Measurements from ENCODE around the gene KDM2A.

KDM2A gene

GRCh38 chr11:67288198-67288451 is 169.1 kb downstream of the KDM2A start:
- Histone ChIP-seq H3K9ac (ENCODE audit: low read depth, low read length, poor library complexity, severe bottlenecking) (peak overlapping the region; percentile 98), H3K4me3 (ENCODE audit: low read length, poor library complexity, severe bottlenecking) (peak overlapping the region; percentile 95), H3K4me1 (ENCODE audit: insufficient read depth, low read length, poor library complexity, severe bottlenecking) (peaks cover 44% of the 10 kb centered on the region), H3K27me3 (ENCODE audit: insufficient read depth, low read length, poor library complexity, severe bottlenecking) (no peaks in the 10 kb centered on the region), H4K20me1 (ENCODE audit: insufficient read depth, low read length, poor library complexity, severe bottlenecking) (peaks cover 28% of the 10 kb centered on the region), H3F3A (ENCODE audit: low read depth) (peaks cover 6% of the 10 kb centered on the region), H3K4me2 (ENCODE audit: low read depth, low read length, poor library complexity, severe bottlenecking) (peak overlapping the region; percentile 90), H3K36me3 (ENCODE audit: insufficient read depth, low read length) (peaks cover 47% of the 10 kb centered on the region; the same call in 1 of the 2 replicates), H3K9me3 (ENCODE audit: insufficient read depth, low read depth, low read length) (no peaks in the 10 kb centered on the region), H2AFZ (ENCODE audit: low read length) (no peak overlapping the region), H3K79me2 (ENCODE audit: insufficient read depth, low read length) (peaks cover 53% of the 10 kb centered on the region), H3K9me2 (replicated peaks; ENCODE audit: low read depth, low read length) (no peaks in the 10 kb centered on the region)
- TF ChIP-seq CTCF (conservative IDR thresholded peaks at IDR 0.05; ENCODE audit: low read length) = no peak
- TF ChIP-seq EZH2phosphoT487 (IDR thresholded peaks at IDR 0.05; ENCODE audit: borderline replicate concordance) = no peak

GRCh38 chr11:67288452-67289225 is 169.6 kb downstream of the KDM2A start:
- Histone ChIP-seq H3K4me2 (ENCODE audit: low read depth, low read length, poor library complexity, severe bottlenecking) (peak overlapping the region; percentile 90), H3K9me3 (ENCODE audit: insufficient read depth, low read depth, low read length) (no peaks in the 10 kb centered on the region), H3K9ac (ENCODE audit: low read depth, low read length, poor library complexity, severe bottlenecking) (peak overlapping the region; percentile 98), H3K9me2 (replicated peaks; ENCODE audit: low read depth, low read length) (no peaks in the 10 kb centered on the region), H4K20me1 (ENCODE audit: insufficient read depth, low read length, poor library complexity, severe bottlenecking) (peaks cover 30% of the 10 kb centered on the region), H3K79me2 (ENCODE audit: insufficient read depth, low read length) (peaks cover 55% of the 10 kb centered on the region), H3K4me1 (ENCODE audit: insufficient read depth, low read length, poor library complexity, severe bottlenecking) (peaks cover 44% of the 10 kb centered on the region), H3F3A (ENCODE audit: low read depth) (peaks cover 6% of the 10 kb centered on the region), H3K27me3 (ENCODE audit: insufficient read depth, low read length, poor library complexity, severe bottlenecking) (no peaks in the 10 kb centered on the region), H3K4me3 (ENCODE audit: low read length, poor library complexity, severe bottlenecking) (peak overlapping the region; percentile 95), H3K36me3 (ENCODE audit: insufficient read depth, low read length) (peaks cover 42% of the 10 kb centered on the region; the same call in 1 of the 2 replicates), H2AFZ (ENCODE audit: low read length) (no peak overlapping the region)
- TF ChIP-seq CTCF (conservative IDR thresholded peaks at IDR 0.05; ENCODE audit: low read length) (peak; percentile 48), EZH2phosphoT487 (IDR thresholded peaks at IDR 0.05; ENCODE audit: borderline replicate concordance) (no peak)

GRCh38 chr11:67289226-67289650 is 170.2 kb downstream of the KDM2A start, which contains the start of gene ANKRD13D:
TSS of gene ANKRD13D (plus strand) at chr11:67289303. CDS start at chr11:67289461, 158 bp downstream.
- H3K36me3 ChIP-seq (ENCODE audit: insufficient read depth, low read length) = peaks cover 40% of the 10 kb centered on the region; the same call in 1 of the 2 replicates
- peaks cover 6% of the 10 kb centered on the region for H3F3A ChIP-seq (ENCODE audit: low read depth)
- H3K9me2 ChIP-seq (replicated peaks; ENCODE audit: low read depth, low read length) = no peaks in the 10 kb centered on the region
- peaks cover 30% of the 10 kb centered on the region for H4K20me1 ChIP-seq (ENCODE audit: insufficient read depth, low read length, poor library complexity, severe bottlenecking)
- no peak for TF ChIP-seq EZH2phosphoT487 (IDR thresholded peaks at IDR 0.05; ENCODE audit: borderline replicate concordance)
- TF ChIP-seq CTCF (conservative IDR thresholded peaks at IDR 0.05; ENCODE audit: low read length) = no peak
- H3K79me2 ChIP-seq (ENCODE audit: insufficient read depth, low read length) = peaks cover 61% of the 10 kb centered on the region
- no peaks in the 10 kb centered on the region for H3K9me3 ChIP-seq (ENCODE audit: insufficient read depth, low read depth, low read length)
- H3K4me2 ChIP-seq (ENCODE audit: low read depth, low read length, poor library complexity, severe bottlenecking) = peak within 1 kb of the TSS; percentile 90
- H3K4me3 ChIP-seq (ENCODE audit: low read length, poor library complexity, severe bottlenecking) = peak within 1 kb of the TSS; percentile 95
- H2AFZ ChIP-seq (ENCODE audit: low read length) = no peak within 1 kb of the TSS
- H3K27me3 ChIP-seq (ENCODE audit: insufficient read depth, low read length, poor library complexity, severe bottlenecking) = no peaks in the 10 kb centered on the region
- H3K9ac ChIP-seq (ENCODE audit: low read depth, low read length, poor library complexity, severe bottlenecking) = peak within 1 kb of the TSS; percentile 98
- peaks cover 44% of the 10 kb centered on the region for H3K4me1 ChIP-seq (ENCODE audit: insufficient read depth, low read length, poor library complexity, severe bottlenecking)
